GM12891 (cell line): ENCODE measurements around the gene FGF19.

ENCODE experiments used
- DNase-seq: peaks from one replicate; pipeline ENCODE4 v3.0.0; 2011; ENCODE audit warnings: low spot score; ENCODE audit not compliant: insufficient read length
- FAIRE-seq: peaks from 2 replicates; lab custom pipeline; 2011; peaks lifted over from hg19 to GRCh38; lab: Jason Lieb, UNC
- PAX5 ChIP-seq: IDR thresholded peaks from 2 replicates; pipeline ENCODE4 v1.6.1; 2011; ENCODE audit warnings: low read length, moderate library complexity, mild to moderate bottlenecking; ENCODE audit not compliant: insufficient read depth, severe bottlenecking
- POLR2A ChIP-seq: IDR thresholded peaks from 2 replicates; pipeline ENCODE4 v1.6.1; 2011; ENCODE audit warnings: low read depth, low read length, control low read depth
- POLR2AphosphoS5 ChIP-seq: IDR thresholded peaks from 2 replicates; pipeline ENCODE4 v1.6.1; 2011; ENCODE audit warnings: low read depth, low read length, control low read depth
- POU2F2 ChIP-seq: IDR thresholded peaks from 2 replicates; pipeline ENCODE4 v1.6.1; 2011; ENCODE audit warnings: low read depth, mild to moderate bottlenecking, control low read depth, low read length, moderate library complexity
- SPI1 ChIP-seq: IDR thresholded peaks from 2 replicates; pipeline ENCODE4 v1.6.1; 2011; ENCODE audit warnings: low read depth, low read length, control low read depth
- TAF1 ChIP-seq: IDR thresholded peaks from 2 replicates; pipeline ENCODE4 v1.6.1; 2011; ENCODE audit warnings: low read depth, low read length, control low read depth

Gene FGF19

DNA sequence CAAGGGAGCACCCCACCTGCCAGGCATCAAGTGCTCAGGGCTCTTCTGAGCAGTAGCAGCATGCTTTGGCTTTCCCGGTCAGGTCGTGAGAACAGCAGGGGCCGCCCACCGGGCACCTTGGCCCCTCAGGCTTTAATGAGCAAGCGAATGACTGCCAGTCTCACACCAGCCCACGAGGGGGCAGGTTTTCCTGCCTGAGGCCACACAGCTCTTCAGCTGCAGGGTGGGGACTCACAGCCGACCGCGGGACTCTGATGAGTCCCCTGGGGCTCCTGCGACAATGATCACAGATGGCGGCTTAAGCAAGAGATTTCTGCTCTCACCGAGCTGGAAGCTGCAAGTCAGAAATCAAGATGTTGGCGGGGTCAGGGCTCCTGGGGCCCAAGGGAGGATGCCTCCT is 14.3 kb upstream of the FGF19 start:
- FAIRE-seq, result peak; percentile 66
- DNase-seq, result peak; percentile 73
- TF ChIP-seq SPI1 (no peak), POLR2A (no peak), POU2F2 (no peak), TAF1 (no peak), POLR2AphosphoS5 (no peak), PAX5 (no peak)

DNA sequence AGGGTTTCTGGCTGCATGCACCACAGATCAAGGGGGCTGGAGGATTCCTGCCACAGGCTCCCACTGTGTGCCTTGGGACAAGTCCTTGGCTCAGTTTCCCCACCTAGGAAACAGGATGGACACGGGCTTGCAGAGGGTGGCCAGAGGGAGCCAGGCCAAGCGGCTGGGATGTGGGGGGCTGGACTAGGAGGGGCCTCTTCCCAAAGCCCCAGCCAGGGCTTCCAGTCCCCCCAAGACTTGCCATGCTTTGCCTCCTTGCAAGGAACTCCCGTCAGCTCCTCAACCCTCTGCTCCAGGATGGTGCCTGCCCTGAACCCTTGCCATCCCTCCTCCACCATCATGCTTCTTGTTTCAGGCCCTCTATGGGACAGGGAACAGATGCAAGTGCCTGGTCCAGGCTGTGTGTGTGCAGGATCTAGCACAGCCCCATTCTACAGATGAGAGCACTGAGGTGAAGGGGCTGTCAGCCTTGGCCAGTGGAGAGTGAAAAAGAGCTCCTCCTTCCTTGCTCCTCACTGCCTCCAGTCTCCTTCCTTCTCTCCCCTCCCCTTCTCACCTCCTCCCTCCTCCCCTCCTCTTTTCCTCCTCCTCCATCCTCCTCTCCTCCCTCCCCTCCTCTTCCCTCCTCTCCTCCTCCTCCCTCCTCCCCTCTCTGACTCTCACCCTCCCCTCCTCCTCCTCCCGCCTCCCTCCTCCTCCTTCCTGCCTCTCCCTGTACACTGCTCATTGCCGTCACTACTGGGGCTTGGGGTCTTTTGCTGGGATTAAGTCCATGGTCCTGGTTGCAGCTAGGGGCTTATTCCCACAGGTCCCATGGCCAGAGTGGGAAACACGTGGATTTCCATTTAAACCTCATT is 13.3 kb upstream of the FGF19 start:
- FAIRE-seq (no peak), DNase-seq (no peak)
- no peak for TF ChIP-seq POLR2AphosphoS5
- no peak for TF ChIP-seq SPI1

DNA sequence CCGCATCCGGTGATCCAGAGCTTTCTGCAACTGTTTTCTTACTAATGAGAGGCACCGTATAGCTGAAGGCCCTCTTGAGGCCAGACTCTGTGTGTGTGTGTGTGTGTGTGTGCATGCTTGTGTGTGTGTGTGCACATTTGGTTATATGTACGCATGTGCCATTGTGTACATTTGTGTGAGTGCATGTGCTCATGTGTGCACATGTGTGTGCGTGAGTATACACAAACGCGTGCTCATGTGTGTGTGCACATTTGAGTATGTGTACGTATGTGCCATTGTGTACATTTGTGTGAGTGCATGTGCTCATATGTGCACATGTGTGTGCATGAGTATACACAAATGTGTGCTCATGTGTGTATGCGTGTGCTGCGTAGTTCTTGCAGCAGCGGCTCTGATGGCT is 12.3 kb upstream of the FGF19 start:
- TF ChIP-seq POU2F2, result 0 out of 2 replicates have a peak, but pooled peaks have one; percentile 12
- TF ChIP-seq SPI1, result no peak
- TF ChIP-seq POLR2A, result no peak
- TF ChIP-seq POLR2AphosphoS5, result no peak
- no peak for TF ChIP-seq TAF1
- no peak for TF ChIP-seq PAX5
- no peak for DNase-seq
- no peak for FAIRE-seq

DNA sequence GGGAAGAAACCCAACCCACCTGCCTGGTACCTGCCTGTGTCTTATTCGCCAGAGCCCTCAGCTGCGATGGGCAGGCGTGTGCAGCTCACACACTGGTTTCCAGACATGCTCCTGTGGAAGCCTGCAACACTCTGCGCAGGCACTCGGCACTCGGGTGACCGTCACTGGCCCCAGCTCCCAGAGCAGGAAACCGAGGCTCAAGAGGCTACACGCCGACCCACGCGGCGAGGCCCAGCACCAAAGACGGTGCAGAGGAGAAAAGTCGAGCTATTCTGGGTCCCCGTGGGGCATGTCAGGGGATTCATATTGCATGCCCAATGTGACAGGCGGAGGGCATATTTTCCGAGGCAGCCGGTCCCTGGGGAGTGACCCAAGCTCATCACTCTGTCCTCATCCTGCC is 11.6 kb upstream of the FGF19 start:
- DNase-seq (no peak), FAIRE-seq (no peak)
- TF ChIP-seq POLR2AphosphoS5, result no peak
- TF ChIP-seq POU2F2, result no peak
- TF ChIP-seq POLR2A, result no peak
- no peak for TF ChIP-seq PAX5
- TF ChIP-seq SPI1, result no peak
- no peak for TF ChIP-seq TAF1

DNA sequence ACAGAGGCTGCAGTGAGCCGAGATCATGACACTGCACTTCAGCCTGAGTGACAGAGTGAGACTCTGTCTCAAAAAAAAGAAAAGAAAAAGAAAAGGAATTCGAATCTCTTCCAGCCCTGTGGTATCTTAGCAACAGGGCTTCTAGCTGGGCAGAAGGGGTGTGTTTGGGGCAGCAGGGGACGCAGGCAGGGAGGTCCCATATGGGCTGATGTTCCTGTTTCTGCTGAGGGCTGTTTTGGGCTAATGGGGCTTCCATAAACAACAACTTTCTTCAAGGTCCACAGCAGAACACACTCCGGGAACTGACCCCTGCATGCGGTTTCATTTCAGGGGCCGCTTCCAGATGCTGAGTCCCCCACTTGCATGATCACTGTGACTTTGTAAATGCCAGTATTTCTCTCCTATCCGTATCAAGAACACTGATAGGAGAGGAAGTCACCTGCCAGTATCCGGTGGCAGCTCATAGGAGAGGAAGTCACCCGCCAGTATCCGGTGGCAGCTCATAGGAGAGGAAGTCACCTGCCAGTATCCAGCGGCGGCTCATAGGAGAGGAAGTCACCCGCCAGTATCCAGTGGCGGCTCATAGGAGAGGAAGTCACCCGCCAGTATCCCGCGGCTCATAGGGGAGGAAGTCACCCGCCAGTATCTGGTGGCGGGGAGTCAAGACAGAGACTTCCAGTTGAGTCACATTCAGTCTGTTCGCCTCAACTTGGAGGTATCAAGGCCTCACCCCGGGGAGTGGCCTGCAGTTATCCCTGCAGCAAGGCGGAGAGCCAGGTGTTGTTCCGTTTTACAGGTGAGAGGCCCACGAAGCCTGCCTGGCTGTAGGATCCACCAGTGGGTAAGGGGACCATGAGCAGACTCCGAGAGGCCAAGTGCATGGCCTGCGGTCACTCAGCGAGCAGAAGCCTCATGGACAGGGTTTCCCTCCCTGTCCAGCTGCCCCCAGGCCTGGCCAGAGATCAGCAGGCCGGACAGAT is 8.3 kb upstream of the FGF19 start:
- 0 out of 2 replicates have a peak, but pooled peaks have one; percentile 16 for TF ChIP-seq SPI1
- TF ChIP-seq POLR2AphosphoS5, result no peak
- TF ChIP-seq TAF1, result no peak
- FAIRE-seq, result no peak

DNA sequence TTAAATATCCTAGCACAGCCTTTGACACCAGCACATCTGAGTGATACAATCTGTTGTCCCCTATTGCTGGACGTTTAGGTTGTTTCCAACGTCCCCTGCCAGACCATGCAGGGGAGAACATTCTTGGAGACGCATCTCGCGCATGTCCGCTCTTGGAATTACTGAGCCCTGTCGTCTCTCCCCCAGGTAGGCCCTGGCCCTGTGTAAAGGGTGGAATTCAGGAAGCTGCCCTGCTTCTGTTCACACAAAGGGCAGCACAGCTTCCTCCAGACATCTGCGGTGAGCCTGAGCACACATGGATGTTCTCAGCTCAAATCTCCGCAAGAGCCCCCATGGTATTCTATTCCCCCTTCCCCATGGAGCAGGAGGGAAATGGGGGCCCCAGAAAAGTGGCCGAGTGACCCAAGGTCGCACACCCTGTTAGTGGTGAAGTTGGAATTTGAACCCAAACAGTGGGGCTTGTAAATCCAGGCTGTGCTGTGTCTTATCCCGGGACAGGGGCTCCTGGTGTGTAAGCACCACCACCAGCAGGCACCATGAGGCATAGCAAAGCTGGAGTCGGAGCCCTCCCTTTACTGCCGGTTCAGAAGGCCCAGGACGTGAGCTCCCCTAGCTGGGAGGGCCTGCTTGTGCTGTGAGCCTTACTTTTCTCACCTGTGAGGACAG is 5.0 kb upstream of the FGF19 start:
- DNase-seq (no peak), FAIRE-seq (no peak)
- no peak for TF ChIP-seq SPI1
- no peak for TF ChIP-seq POU2F2
- no peak for TF ChIP-seq POLR2A
- TF ChIP-seq TAF1, result no peak
- TF ChIP-seq PAX5, result no peak
- TF ChIP-seq POLR2AphosphoS5, result no peak

More for the DNA sequence above, 8.3 kb upstream of the FGF19 start:
- no peak for DNase-seq

DNA sequence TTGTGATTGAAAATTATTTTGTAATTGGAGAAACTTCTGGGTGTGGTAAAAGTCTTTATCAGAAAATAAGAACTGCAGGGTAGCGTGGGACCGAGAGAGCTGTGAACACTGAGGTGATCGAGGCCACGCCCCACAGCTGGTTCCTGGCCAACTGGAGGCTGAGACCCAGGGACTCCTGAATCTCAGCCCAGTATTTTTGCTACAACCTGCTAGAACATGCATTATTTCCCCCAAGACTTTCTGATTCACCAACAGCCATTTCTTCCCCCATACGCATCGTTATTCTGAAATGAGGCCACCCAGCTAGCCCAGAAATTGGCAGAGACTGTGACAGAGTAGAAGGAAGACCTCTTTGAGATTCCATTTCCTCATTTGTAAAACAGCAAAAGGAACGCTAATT is 3.4 kb upstream of the FGF19 start:
- no peak for FAIRE-seq
- DNase-seq, result no peak
- TF ChIP-seq SPI1 (no peak), PAX5 (no peak), TAF1 (no peak), POU2F2 (no peak), POLR2AphosphoS5 (no peak), POLR2A (no peak)

DNA sequence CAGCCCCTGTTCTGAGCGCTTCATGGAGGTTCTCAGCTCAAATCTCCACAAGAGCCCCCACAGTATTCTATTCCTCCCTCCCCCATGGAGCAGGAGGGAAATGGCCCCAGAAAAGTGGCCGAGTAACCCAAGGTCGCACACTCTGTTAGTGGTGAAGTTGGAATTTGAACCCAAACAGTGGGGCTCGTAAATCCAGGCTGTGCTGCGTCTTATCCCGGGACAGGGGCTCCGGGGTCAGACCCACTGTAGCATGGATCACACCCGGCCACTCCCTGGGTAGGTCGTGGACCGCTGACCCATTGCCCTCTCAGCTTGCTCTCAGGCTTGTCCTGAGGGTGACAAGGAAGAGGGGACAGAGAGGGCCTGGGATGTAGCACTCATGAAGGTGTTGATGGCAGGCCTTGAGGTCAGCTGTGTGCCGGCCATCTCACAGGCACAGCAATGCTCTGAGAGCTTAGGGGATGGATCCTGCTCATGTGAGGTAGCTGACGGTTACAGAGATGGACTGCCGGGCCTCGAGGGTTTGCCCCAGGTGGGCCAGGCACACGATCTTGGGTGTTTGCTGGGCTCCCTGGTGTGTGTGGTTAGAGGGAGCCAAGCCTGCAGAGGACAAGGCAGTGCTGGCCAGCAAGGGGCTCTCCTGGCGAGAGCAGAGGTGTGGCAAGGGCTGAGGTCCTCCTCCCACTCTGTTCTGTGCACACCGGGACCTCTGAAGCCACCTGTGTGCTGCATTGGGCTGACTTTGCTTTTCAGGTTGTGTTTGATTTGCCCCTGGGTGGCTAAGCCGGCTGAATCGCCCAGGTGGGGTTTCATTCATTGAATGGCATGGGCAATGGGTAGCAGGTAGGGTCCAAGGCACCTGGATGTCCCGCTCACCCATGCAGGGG is 2.3 kb upstream of the FGF19 start:
- TF ChIP-seq SPI1 (no peak), PAX5 (no peak), POU2F2 (no peak), POLR2AphosphoS5 (no peak), TAF1 (no peak), POLR2A (no peak)

More for the DNA sequence above, 2.3 kb upstream of the FGF19 start:
- FAIRE-seq, result no peak
- DNase-seq, result no peak
